Cerebellar nuclear complex (tissue), 1 donor: ENCODE measurements around the gene NOXO1.

Source experiments
- DNase-seq, 2 experiments: peaks; one replicate each; lab custom pipeline; 2025; lab: John Stamatoyannopoulos, UW

Gene NOXO1

DNA sequence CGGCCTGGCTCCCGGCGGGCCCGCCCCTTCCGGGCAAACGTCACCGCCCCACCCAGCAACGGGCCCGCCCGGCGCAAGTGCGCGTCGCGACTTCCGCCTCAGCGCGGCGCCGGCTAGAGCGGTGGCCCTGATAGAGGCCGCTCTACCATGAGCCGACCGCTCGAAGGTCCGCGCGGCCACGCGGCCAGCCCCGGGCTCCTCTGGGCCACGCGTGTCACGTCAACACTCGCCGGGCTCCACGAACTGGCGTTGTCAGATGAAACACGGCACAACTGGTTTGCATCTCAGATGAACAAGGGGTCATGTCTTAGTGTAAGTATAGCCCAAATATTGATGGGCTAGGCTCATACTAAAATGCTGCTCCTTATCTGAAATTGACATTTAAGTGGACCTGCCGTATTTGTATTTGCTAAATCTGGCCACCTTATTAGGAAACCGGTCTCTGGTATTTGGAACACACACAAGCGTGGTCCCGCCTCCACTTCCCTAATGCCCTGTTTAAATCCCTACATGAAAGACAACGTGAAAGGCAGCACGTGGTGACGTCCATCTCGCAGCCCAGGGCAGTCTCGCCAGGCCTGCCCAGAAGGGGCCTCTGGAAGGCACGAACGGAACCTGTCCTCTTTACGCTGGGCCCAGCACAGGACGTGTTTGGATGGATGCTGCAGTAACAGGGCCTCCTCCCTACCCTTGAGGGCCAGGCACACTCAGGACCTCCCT, 28.7 kb upstream of the NOXO1 start, which contains the start of gene ZNF598:
Gene ZNF598 (minus strand): TSS at position 31 of the 720 bp plus-strand sequence.
- no peak for DNase-seq

DNA sequence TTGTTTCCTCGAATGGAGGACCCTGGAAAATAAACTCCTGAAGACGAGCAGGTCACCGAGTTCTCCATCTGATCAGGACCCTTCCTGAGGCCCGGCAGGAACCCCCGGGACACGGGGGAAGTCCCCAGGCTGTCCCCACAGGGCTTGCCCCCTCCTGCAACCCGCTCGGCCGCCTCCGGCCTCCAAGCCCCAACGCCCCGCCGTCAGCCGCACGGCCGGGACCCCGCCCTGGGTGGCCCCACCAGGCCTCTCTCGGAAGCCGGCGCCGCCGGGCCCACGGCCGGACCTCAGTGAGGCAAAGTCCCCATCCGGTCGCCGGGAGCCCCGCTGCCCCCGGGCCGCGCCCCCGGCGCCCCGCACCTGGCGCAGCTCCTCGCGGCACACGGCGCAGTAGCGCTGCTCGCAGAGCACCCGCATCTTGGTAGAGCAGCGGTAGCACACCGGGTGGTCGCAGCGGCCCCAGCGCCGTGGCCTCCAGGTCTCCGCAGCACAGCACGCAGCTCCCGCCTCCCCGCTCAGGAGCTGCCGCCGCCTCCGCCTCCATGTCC, 28.0 kb upstream of the NOXO1 start:
- no peak for DNase-seq

DNA sequence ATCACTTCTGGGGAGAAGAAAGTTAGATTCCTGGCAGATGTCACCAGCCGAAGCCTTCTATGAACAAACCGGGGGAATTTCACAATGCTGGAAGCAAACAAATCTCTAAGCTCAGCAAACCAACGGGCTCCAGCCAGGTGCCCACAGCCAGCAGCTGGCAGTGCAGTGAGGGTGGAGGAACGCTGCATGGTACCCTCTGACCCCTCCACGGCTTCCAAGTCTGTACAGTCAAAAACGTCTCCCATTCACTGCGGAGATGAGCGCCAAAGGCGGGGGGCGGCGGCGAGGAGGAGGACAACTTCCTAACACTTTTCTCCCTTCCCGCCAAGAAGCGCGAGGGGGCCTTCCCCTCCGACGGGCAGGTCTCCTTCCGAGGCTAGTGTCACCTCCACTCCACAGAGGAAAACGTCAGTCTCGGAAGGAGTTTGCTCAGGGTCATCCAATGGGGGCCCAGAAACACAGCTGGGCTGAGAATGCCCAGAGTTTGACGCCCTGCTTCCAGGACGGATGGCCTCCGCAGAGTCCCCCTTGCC, 27.4 kb upstream of the NOXO1 start:
- DNase-seq = no peak

GRCh38 chr16:2008009-2008526, 26.8 kb upstream of the NOXO1 start:
- no peak for DNase-seq

GRCh38 chr16:2007081-2007836, 26.0 kb upstream of the NOXO1 start:
- no peak for DNase-seq

DNA sequence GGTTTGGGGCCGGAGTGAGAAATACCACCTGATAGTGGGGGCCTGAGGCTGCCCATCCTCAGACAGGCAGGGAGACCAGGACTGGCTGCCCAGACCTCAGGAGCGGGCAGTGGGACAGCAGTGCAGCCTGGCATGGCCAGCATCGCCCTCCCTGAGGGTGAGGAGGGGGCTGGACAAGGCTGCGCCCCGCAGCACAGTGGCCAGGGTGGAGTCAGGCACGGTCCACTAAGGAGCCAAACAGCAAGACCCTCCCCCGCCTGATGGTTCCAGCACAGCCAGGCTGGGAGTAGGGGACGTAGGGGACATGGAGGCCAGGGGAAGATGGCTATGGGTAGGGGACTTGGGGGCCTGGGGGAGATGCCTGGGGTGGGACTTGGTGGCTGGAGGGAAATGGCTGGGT, 25.0 kb upstream of the NOXO1 start:
- no peak for DNase-seq

- DNase-seq = peak in 1 of 2 experiments; percentile 18
These were observed 24.4 kb upstream of the NOXO1 start for GRCh38 chr16:2005646-2006045.

DNA sequence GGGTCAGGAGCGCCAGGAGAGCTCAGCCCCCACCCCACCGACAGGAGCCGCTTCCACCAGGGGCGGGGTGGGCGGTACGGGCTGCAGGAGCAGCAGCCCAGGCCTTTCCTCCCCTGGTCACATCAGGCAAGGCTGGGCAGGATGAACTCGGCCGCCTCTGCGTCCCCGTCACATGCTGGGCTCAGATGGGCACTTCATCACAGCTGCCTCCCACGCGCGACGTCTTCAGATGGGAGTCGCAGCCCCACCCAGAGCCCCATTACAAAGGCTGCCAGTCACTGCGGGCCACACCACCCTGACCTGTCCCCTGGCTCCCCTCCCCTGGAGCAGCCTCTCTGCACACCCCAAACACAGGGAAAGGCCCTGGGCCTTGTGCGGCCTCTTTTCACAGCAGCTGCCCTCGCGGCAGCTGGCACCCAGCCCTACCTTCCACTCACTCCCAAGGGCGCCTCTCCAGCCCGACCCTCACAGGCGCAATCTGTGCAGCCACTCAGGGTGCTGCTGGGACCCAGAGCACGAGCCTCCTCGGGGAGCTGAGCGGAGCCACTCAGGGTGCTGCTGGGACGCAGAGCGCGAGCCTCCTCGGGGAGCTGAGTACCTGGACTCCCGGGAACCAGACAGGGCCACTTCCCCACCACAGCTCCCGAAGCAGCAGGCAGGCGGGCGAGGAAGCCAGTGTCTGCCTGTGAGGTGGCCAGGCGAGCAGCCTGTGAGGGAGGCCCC, 23.7 kb upstream of the NOXO1 start:
- DNase-seq = no peak

GRCh38 chr16:2003827-2004641, 22.8 kb upstream of the NOXO1 start:
- DNase-seq = peak in 1 of 2 experiments; percentile 46

- no peak for DNase-seq
These were observed 22.1 kb upstream of the NOXO1 start for GRCh38 chr16:2003231-2003826.

DNA sequence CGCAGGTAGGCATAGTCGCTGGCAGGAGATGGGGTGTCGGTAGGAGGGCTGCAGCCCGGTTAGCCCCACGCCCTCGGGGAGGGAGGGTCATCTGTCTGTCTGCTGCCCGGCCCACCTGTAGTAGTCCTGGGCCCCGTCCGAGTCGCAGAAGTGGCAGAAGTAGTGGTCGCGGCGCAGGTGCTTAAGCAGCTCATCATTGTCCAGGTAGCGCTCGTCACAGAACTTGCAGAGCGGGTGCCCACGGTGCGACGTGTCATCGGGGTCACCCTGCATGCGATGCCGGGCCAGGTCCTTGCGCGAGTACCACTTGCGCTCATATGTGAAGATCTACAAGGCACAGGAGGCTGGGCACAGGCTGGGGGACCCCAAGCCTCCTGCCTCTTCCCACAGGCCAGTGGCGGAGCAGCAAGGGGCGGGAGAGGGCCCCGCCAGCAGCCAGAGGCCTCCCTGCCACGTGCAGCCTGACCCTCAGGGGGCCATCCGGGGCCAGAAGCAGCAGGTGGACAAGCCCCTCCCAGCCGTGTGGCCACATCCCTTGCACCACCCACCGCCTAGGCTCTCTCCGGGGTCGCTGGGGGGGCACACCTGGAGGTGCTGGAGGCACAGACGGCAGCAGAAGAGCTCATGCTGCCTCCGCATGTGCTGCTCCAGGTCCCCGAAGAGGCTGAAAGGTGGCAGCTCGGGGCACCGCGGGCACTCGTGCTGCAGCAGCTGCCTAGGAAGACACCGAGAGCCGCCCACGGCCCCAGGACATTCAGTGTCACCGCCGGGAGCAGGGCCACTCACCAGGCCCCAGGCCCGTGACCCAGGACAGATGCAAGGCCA, 21.3 kb upstream of the NOXO1 start:
- DNase-seq = no peak

DNA sequence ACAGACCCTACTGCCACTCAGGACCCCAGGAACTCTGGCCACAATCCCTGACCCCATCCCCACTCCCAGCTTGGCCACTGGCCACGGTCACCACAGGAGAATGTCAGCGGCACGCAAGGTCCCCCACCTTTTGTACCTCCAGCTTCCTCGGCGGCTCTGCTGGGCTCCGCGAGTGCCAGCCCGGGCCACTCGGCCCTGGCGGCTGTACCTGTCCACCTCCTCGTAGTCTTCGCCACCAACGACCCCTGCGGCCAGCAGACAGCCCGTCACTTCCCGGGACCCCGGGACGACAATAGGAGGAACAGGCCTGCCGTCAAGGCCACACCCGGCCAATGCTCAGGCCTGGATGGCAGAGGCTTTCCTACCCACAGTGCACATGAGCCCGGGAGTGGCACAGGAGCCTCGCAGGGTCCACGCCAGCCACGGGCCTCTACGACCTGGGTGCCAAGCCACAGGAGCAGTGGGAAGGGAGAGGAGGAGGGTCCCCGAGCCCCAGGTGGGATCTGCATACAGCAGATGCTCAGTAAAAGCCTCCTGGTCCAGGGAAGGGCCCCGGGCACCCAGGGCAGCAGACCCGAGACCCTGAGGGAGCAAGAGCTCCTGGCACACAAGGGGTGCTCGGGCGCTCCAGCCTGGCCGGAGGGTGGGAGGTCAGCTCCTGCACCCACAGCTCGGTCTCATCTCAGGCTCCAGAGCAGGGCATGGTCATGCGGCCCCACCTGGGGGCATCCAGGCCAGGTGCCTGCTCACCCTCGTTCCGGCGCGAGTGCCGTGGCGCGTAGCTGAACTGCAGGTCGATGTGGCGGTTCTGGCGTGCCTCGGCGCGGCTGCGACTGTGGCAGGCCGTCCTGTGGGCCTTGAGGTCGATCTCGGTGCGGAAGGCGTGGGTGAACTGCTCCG, 20.4 kb upstream of the NOXO1 start:
- DNase-seq = no peak

GRCh38 chr16:2001035-2001434, 19.8 kb upstream of the NOXO1 start:
- no peak for DNase-seq

- no peak for DNase-seq
These were observed 18.7 kb upstream of the NOXO1 start for GRCh38 chr16:1999866-2000514.

- no peak for DNase-seq
These were observed 17.9 kb upstream of the NOXO1 start for GRCh38 chr16:1998852-1999801.

- no peak for DNase-seq
These were observed 17.1 kb upstream of the NOXO1 start for GRCh38 chr16:1998360-1998835.
